IgD-negative memory B cell (primary cell): ENCODE data around the gene NFATC3. TPM values are rescaled to one million over a fixed set of nuclear protein-coding genes. Genes with fewer than 3 reads are reported as not detected.

Experiments used
- H3K27ac Mint-ChIP-seq, 3 donors: one replicate each; pipeline ENCODE4 v1.8.0; 2020 to 2022; ENCODE audit warnings: mild to moderate bottlenecking in 3 of 3, mixed read lengths in 3 of 3, moderate library complexity in 1 of 3
- H3K27me3 Mint-ChIP-seq: one replicate; pipeline ENCODE4 v1.8.0; 2021; ENCODE audit warnings: mixed read lengths
- H3K36me3 Mint-ChIP-seq: one replicate; pipeline ENCODE4 v1.8.0; 2020; ENCODE audit warnings: mild to moderate bottlenecking, mixed read lengths
- H3K4me1 Mint-ChIP-seq, 3 donors: one replicate each; pipeline ENCODE4 v1.8.0; 2020 to 2022; ENCODE audit warnings: mixed read lengths in 3 of 3, mild to moderate bottlenecking in 1 of 3
- H3K4me3 Mint-ChIP-seq, 4 donors: one replicate each; pipeline ENCODE4 v1.8.0; 2020 to 2022; ENCODE audit warnings: mild to moderate bottlenecking in 4 of 4, mixed read lengths in 4 of 4, moderate library complexity in 3 of 4
- H3K9me3 Mint-ChIP-seq, 3 donors: one replicate each; pipeline ENCODE4 v1.8.0; 2020 to 2021; ENCODE audit warnings: mixed read lengths in 3 of 3, mild to moderate bottlenecking in 1 of 3
- polyA plus RNA-seq: library from polyadenylated mRNA; unstranded; fragments of 300-500 nt; fragmentation: Illumina TruSeq; gene quantifications from one replicate; pipeline ENCODE4 v1.2.3, GENCODE V29; 2021

Gene NFATC3
- polyA plus RNA-seq, 1 donor from 2014 or later, result 47.2 TPM

GRCh38 chr16:68227850-68228553, 142.8 kb downstream of the NFATC3 start:
- Mint-ChIP-seq H3K36me3 (no peaks in the 10 kb centered on the region), H3K4me3 (peak overlapping the region in 1 of 4 donors; percentile 67), H3K27ac (peak overlapping the region in 1 of 3 donors; percentile 85), H3K27me3 (no peaks in the 10 kb centered on the region), H3K4me1 (peaks cover 5 to 30% (median 24%) of the 10 kb centered on the region in 3 donors), H3K9me3 (no peaks in the 10 kb centered on the region)

DNA sequence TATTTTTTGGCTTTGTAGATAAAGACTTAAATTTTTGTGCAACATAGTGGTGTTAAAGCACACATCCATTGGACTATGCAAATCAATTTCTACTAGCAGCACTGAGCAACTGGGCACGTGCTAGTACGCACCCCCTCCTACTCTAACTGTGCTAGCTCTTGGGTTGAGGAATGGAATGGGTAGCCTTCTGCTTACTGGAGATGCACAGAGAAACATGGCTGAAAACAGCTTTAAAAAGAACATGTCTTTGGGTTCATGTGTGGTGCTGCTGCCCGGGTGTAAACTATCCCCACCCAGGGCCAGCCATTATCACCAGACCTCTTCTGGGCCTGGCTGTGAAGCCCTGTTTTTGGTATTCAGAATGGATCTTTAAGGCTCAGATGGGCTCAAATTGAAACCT, 143.5 kb downstream of the NFATC3 start:
- H3K27ac Mint-ChIP-seq, result peak overlapping the region in 1 of 3 donors; percentile 76
- H3K4me1 Mint-ChIP-seq, result peaks cover 10 to 34% (median 24%) of the 10 kb centered on the region in 3 donors
- H3K27me3 Mint-ChIP-seq, result no peaks in the 10 kb centered on the region
- H3K9me3 Mint-ChIP-seq, result no peaks in the 10 kb centered on the region
- H3K36me3 Mint-ChIP-seq, result no peaks in the 10 kb centered on the region
- H3K4me3 Mint-ChIP-seq, result no peak overlapping the region

DNA sequence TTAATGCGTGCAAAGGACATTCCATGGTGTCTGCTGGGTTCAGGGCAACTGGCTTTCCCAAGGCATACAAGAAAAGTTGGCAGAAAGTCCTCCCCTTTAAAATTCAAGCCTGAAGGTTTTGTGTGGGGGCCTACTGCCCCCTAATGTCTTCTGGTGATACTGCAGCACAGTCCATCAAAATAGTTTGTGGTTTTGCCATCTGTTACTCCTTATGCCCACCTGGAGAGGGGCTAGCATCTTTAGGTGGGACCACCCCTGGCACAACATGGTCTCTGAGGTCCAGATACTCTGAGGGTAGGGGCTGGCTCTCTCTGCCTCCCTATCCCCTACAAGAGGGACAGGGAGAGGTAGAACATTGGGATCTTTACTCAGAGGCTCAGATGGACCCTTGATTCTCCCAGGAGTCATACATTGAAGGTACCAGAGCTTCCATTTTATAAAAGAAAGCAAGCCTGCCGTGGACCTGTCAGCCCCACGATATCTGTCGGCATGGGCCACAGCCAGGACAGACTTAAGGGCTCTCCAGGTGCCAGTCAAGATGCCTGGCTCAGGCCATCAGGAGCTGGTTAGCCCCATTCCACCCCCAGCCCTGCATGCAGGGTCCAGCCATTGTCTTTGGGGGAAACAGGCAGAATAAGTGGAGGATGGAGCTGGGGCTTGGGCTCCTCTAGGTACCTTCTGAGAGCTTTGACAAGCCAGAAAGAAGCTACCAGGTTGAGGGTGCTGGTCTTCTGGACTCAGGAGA, 144.4 kb downstream of the NFATC3 start:
- H3K4me1 Mint-ChIP-seq, result peaks cover 12 to 36% (median 26%) of the 10 kb centered on the region in 3 donors
- peak overlapping the region in 1 of 4 donors; percentile 67 for H3K4me3 Mint-ChIP-seq
- H3K27me3 Mint-ChIP-seq, result no peaks in the 10 kb centered on the region
- H3K27ac Mint-ChIP-seq, result peak overlapping the region in 2 of 3 donors; percentile 23 to 80
- H3K9me3 Mint-ChIP-seq, result no peaks in the 10 kb centered on the region
- no peaks in the 10 kb centered on the region for H3K36me3 Mint-ChIP-seq

DNA sequence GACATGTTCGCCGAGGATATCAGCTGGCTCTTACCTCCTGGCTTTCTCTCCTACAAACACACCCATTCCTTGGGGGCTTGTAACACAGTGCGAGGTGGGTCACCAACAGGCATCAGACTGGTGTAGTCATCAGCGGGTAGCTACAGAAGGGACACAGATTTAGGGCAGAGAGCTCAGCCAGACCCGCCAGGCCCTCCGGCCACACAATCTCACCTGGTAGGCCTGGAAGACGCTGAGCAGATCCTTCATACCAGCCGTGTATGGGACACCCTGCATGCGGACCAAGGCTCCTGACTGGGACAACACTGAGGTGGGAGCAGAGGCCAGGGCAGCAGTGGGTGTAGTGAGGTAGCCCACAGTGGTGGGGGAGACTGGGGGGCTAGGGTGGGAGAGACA, 145.0 kb downstream of the NFATC3 start:
- Mint-ChIP-seq H3K27ac (no peak overlapping the region), H3K36me3 (no peaks in the 10 kb centered on the region), H3K9me3 (no peaks in the 10 kb centered on the region), H3K4me3 (no peak overlapping the region), H3K4me1 (peaks cover 14 to 40% (median 28%) of the 10 kb centered on the region in 3 donors), H3K27me3 (no peaks in the 10 kb centered on the region)

DNA sequence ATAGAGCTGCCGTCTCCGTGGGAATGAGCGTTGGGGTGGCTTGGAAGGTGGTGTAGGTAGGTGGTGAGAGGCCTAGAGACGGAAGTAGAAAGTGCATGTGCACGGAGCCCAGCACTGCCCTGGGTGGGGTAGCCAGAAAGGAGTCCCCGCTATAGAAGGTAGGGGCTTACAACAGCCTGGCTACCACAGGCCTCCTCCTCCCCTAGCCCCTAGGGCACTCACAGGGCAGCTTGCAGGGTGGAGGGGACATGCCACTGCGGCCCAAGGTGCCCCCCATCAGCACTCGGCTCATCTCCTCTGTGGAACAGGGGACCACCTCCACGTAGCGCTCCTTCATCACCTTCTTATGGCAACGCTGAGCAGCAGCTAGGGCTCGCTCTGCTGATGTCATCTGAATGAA, 145.8 kb downstream of the NFATC3 start:
- H3K27me3 Mint-ChIP-seq, result no peaks in the 10 kb centered on the region
- peaks cover 14 to 33% (median 26%) of the 10 kb centered on the region in 3 donors for H3K4me1 Mint-ChIP-seq
- H3K36me3 Mint-ChIP-seq, result no peaks in the 10 kb centered on the region
- H3K9me3 Mint-ChIP-seq, result no peaks in the 10 kb centered on the region
- no peak overlapping the region for H3K4me3 Mint-ChIP-seq
- peak overlapping the region in 2 of 3 donors; percentile 25 to 75 for H3K27ac Mint-ChIP-seq

GRCh38 chr16:68231384-68232136, 146.4 kb downstream of the NFATC3 start:
- peaks cover 15 to 36% (median 28%) of the 10 kb centered on the region in 3 donors for H3K4me1 Mint-ChIP-seq
- peak overlapping the region; percentile 14 to 75 (median 25) for H3K27ac Mint-ChIP-seq
- no peaks in the 10 kb centered on the region for H3K9me3 Mint-ChIP-seq
- H3K36me3 Mint-ChIP-seq, result no peaks in the 10 kb centered on the region
- peaks cover 1% of the 10 kb centered on the region for H3K27me3 Mint-ChIP-seq
- no peak overlapping the region for H3K4me3 Mint-ChIP-seq

DNA sequence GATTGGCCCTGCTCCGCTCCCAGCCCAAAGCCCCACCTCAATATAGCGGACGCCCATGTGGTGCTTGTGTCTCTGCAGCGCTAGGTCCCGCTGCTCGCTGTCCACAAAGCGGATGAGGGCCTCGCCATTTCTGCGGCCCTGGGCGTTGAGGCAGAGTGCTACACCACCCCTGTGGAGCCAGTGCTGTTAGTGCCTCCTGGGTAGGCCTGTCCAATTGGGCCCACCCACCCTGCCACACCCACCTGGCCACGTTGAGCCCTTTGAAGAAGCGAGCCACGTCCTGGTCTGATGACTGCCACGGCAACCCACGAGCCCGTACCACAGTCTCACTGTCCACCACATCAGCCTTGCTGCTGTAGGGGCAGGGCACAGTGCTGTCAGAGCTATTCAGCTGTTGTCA, 147.2 kb downstream of the NFATC3 start:
- Mint-ChIP-seq H3K36me3 (no peaks in the 10 kb centered on the region), H3K9me3 (no peaks in the 10 kb centered on the region), H3K4me3 (peak overlapping the region in 2 of 4 donors; percentile 39 to 40), H3K27ac (no peak overlapping the region), H3K4me1 (peaks cover 15 to 38% (median 26%) of the 10 kb centered on the region in 3 donors), H3K27me3 (peaks cover 1% of the 10 kb centered on the region)

DNA sequence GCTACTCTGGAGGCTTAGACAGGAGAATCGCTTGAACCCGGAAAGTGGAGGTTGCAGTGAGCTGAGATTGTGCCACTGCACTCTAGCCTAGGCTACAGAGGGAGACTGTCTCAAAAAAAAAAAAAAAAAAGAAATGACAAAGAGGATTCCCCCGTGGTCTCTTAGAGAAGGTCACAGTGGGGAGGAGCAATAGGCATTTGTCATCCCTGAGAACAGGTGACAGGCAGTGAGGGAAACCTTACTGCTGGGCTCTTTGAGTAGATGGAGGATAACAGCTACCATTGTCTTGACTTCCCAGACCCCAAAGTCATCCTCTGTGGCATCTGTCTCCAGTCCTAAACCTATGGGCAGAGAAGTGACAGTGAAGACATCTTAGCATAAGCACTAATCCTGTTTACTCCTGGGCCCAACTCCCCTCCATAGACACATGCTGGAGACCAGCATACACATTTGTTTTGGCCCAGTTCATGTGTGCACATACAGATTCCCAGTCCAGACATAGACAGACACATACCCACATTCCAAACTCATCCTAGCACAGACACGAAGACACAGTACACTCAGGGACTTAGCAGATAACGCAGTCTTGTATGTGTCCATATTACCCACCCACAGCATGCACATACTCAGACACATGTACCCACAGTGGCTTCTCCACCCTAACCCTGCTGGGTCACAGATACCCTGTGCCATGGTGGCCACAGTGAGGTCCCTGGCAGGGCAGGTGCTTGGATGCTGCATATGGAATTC, 148.1 kb downstream of the NFATC3 start:
- H3K4me1 Mint-ChIP-seq, result peaks cover 17 to 35% (median 23%) of the 10 kb centered on the region in 3 donors
- H3K27me3 Mint-ChIP-seq, result peaks cover 1% of the 10 kb centered on the region
- peak overlapping the region in 2 of 3 donors; percentile 3 to 21 for H3K27ac Mint-ChIP-seq
- peak overlapping the region in 1 of 4 donors; percentile 2 for H3K4me3 Mint-ChIP-seq
- H3K36me3 Mint-ChIP-seq, result peaks cover 2% of the 10 kb centered on the region
- no peaks in the 10 kb centered on the region for H3K9me3 Mint-ChIP-seq

GRCh38 chr16:68233835-68234187, 148.6 kb downstream of the NFATC3 start:
- Mint-ChIP-seq H3K36me3 (peaks cover 2% of the 10 kb centered on the region), H3K27ac (peak overlapping the region in 2 of 3 donors; percentile 3 to 59), H3K9me3 (no peaks in the 10 kb centered on the region), H3K4me3 (peak overlapping the region in 1 of 4 donors; percentile 2), H3K27me3 (peaks cover 1% of the 10 kb centered on the region), H3K4me1 (peaks cover 19 to 34% (median 25%) of the 10 kb centered on the region in 3 donors)

GRCh38 chr16:68234188-68235107, 149.3 kb downstream of the NFATC3 start:
- H3K36me3 Mint-ChIP-seq, result peaks cover 2% of the 10 kb centered on the region
- peak overlapping the region; percentile 23 to 91 (median 74) for H3K4me3 Mint-ChIP-seq
- peaks cover 1% of the 10 kb centered on the region for H3K27me3 Mint-ChIP-seq
- peaks cover 20 to 29% (median 22%) of the 10 kb centered on the region in 3 donors for H3K4me1 Mint-ChIP-seq
- peak overlapping the region in 2 of 3 donors; percentile 80 to 84 for H3K27ac Mint-ChIP-seq
- no peaks in the 10 kb centered on the region for H3K9me3 Mint-ChIP-seq

DNA sequence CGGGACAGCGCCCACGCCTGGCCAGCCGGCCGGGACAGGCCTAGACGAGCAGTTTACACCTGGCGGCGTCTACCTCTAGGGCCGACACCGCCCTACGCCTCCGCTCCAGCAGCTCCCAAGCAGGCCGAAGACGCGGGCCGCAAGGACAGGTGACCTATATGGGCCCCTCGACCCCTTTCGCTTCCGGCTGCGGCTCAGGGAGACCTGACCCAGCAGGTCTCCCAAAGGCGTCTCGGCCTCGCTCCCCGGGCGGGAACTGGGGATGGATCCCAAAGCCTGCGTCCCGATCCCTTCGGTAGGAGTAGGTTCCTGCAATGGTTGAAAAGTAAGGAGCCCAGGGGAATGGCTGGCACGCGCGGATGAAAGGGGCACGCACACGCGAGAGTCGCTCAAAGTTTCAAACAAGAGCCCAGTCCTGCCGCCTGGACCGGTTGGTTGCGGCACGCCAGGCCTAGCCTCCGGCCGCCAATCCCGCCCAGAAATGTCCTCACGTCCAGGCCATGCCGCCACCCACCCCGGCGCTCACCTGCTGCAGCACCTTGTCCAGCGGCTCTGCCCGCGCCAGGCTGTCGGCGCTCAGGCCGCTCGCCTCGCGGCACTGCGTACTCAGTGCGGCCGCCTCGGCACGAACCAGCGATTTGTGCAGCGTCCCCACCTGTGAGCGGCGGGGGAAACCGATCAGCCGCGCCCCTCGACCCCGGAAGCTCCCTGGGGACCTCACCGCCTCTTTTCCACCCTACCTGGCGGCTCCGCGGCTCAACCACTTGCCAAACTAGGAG, 150.1 kb downstream of the NFATC3 start:
- Mint-ChIP-seq H3K4me1 (peaks cover 20 to 27% (median 23%) of the 10 kb centered on the region in 3 donors), H3K27ac (peak overlapping the region in 1 of 3 donors; percentile 84), H3K4me3 (peak overlapping the region; percentile 8 to 89 (median 74)), H3K9me3 (no peaks in the 10 kb centered on the region), H3K36me3 (peaks cover 2% of the 10 kb centered on the region), H3K27me3 (peaks cover 1% of the 10 kb centered on the region)

DNA sequence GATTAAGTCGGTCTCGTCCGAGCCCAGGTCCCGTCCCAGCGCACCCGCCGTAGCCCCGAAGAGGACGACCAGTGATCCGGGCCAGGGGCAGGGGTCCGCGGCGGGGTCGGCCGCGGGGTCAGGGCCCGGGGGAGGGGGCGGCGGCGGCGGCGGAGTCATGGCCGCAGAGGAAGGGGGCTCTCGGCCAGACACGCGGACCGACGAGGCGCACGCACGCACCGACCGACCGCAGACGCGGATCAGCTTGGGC, 150.6 kb downstream of the NFATC3 start, which contains the start of gene ESRP2:
Gene ESRP2, minus strand, starts transcription at position 241 of the 250 bp plus-strand sequence. Its CDS starts 82 bp downstream, at position 159.
- peaks cover 20 to 27% (median 23%) of the 10 kb centered on the region in 3 donors for H3K4me1 Mint-ChIP-seq
- H3K36me3 Mint-ChIP-seq, result peaks cover 2% of the 10 kb centered on the region
- peak within 1 kb of the TSS; percentile 50 to 87 (median 84) for H3K27ac Mint-ChIP-seq
- peaks cover 1% of the 10 kb centered on the region for H3K27me3 Mint-ChIP-seq
- peak within 1 kb of the TSS; percentile 88 to 98 (median 94) for H3K4me3 Mint-ChIP-seq
- no peaks in the 10 kb centered on the region for H3K9me3 Mint-ChIP-seq
